Stimulated activated CD8-positive, alpha-beta memory T cell treated with anti-CD3 and anti-CD28 coated beads, Interleukin-12 subunit alpha, Interleukin-12 subunit beta, amount 100 ng/mL, for 24 hours (primary cell): ENCODE results near the gene ALG6.
"Not testable (repeated sequence)": the region's sequence is repeated elsewhere in the genome, so short reads cannot be mapped to it uniquely, and the experiment has no call there.

Experiments used
- DNase-seq: peaks from one replicate; pipeline ENCODE4 v3.0.0-alpha.2; 2020; ENCODE audit errors: extremely low read depth

ALG6 gene

GRCh38 chr1:63413394-63413793, 46.0 kb downstream of the ALG6 start:
- DNase-seq = no peak

GRCh38 chr1:63414691-63415365, 47.4 kb downstream of the ALG6 start:
- DNase-seq = no peak

GRCh38 chr1:63418101-63418500, 50.7 kb downstream of the ALG6 start:
- no peak for DNase-seq

- not testable (repeated sequence) for DNase-seq
Measured at GRCh38 chr1:63420746-63421145, 53.3 kb downstream of the ALG6 start.

GRCh38 chr1:63423649-63424048, 56.2 kb downstream of the ALG6 start:
- DNase-seq = no peak

GRCh38 chr1:63428815-63429214, 61.4 kb downstream of the ALG6 start:
- DNase-seq = no peak

GRCh38 chr1:63429281-63429680, 61.9 kb downstream of the ALG6 start:
- DNase-seq = no peak

- DNase-seq = no peak
Measured at GRCh38 chr1:63435161-63435560, 67.7 kb downstream of the ALG6 start.

GRCh38 chr1:63442141-63442475, 74.7 kb downstream of the ALG6 start:
- no peak for DNase-seq

GRCh38 chr1:63448731-63449246, 81.4 kb downstream of the ALG6 start:
- DNase-seq = no peak

GRCh38 chr1:63450416-63450815, 83.0 kb downstream of the ALG6 start:
- no peak for DNase-seq

GRCh38 chr1:63453232-63453631, 85.8 kb downstream of the ALG6 start:
- DNase-seq = no peak

GRCh38 chr1:63454269-63454668, 86.8 kb downstream of the ALG6 start:
- DNase-seq = no peak

- no peak for DNase-seq
Measured at GRCh38 chr1:63458750-63459149, 91.3 kb downstream of the ALG6 start.

GRCh38 chr1:63461661-63462230, 94.3 kb downstream of the ALG6 start:
- no peak for DNase-seq

GRCh38 chr1:63463248-63463647, 95.8 kb downstream of the ALG6 start:
- no peak for DNase-seq

GRCh38 chr1:63466181-63466580, 98.8 kb downstream of the ALG6 start:
- DNase-seq = no peak

- DNase-seq = no peak
Measured at GRCh38 chr1:63466759-63467158, 99.3 kb downstream of the ALG6 start.

GRCh38 chr1:63468683-63469082, 101.3 kb downstream of the ALG6 start:
- DNase-seq = not testable (repeated sequence)

GRCh38 chr1:63475761-63476160, 108.3 kb downstream of the ALG6 start:
- no peak for DNase-seq

- no peak for DNase-seq
Measured at GRCh38 chr1:63480057-63480456, 112.6 kb downstream of the ALG6 start.

GRCh38 chr1:63486629-63487028, 119.2 kb downstream of the ALG6 start:
- DNase-seq = no peak

- DNase-seq = no peak
Measured at GRCh38 chr1:63487336-63488065, 120.1 kb downstream of the ALG6 start.
